22Rv1 (cell line): ENCODE measurements around the gene S100B.

Source experiments
- H3K27ac ChIP-seq: fragments of 450-650 bp; 2 replicates; pipeline ENCODE4 v1.5.1; 2017
- ZFX ChIP-seq: fragments of 450-650 bp; IDR thresholded peaks from 2 replicates; pipeline ENCODE4 v1.6.1; 2017; ENCODE audit warnings: antibody characterized with exemption, borderline replicate concordance
- TF ChIP-seq, protein P1 (sequence below): fragments of 450-650 bp; IDR thresholded peaks from 2 replicates; pipeline ENCODE4 v1.5.1; 2017; ENCODE audit warnings: mild to moderate bottlenecking

The S100B gene

DNA sequence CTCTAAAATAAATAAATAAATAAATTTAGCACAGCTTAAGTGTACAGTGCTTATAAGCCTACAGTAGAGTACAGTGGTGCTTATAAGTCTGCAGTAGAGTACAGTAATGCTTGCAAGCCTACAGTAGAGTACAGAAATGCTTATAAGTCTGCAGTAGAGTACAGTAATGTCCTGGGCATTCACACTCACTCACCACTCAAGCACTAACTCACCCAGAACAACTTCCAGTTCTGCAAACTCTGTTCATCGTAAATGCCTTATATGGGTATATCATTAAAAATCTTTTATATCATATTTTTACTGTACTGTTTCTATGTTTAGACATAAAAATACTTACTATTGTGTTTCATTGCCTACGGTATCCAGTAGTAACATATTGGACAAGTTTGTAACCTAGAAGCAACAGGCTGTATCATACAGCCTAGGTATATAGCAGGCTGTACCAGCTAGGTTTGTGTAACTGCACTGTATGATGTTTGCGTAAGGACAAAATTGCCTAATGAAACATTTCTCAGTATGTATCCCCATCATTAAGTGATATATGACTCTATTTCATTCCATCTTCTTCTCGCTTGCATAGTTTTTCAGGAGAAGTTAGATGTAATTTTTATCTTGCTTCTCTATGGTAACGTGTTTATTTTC is 14.0 kb upstream of the S100B start:
- TF ChIP-seq, protein P1, sequence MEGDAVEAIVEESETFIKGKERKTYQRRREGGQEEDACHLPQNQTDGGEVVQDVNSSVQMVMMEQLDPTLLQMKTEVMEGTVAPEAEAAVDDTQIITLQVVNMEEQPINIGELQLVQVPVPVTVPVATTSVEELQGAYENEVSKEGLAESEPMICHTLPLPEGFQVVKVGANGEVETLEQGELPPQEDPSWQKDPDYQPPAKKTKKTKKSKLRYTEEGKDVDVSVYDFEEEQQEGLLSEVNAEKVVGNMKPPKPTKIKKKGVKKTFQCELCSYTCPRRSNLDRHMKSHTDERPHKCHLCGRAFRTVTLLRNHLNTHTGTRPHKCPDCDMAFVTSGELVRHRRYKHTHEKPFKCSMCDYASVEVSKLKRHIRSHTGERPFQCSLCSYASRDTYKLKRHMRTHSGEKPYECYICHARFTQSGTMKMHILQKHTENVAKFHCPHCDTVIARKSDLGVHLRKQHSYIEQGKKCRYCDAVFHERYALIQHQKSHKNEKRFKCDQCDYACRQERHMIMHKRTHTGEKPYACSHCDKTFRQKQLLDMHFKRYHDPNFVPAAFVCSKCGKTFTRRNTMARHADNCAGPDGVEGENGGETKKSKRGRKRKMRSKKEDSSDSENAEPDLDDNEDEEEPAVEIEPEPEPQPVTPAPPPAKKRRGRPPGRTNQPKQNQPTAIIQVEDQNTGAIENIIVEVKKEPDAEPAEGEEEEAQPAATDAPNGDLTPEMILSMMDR = no peak
- TF ChIP-seq ZFX = no peak
- no peak overlapping the region for H3K27ac ChIP-seq

GRCh38 chr21:46617267-46618051 is 12.6 kb upstream of the S100B start:
- H3K27ac ChIP-seq = no peak overlapping the region
- TF ChIP-seq, protein P1 = no peak
- TF ChIP-seq ZFX = no peak

GRCh38 chr21:46616656-46617055 is 11.8 kb upstream of the S100B start:
- TF ChIP-seq ZFX = no peak
- TF ChIP-seq, protein P1 = no peak

DNA sequence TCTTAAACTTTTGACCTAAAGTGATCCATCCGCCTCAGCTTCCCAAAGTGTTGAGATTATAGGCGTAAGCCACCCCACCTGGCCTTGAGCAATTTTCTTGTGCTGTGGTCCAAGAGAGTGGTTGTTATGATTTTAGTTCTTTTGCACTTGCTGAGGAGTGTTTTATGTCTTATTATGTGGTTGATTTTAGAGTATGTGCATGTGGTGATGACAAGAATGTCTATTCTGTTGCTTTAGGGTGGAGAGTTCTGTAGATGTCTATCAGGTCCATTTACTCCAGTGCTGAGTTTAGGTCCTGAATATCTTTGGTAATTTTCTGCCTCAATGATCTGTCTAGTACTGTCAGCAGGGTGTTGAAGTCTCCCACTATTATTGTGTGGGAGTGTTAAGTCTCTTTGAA is 11.2 kb upstream of the S100B start:
- TF ChIP-seq, protein P1 = no peak
- TF ChIP-seq ZFX = no peak

More at GRCh38 chr21:46616656-46617055, 11.8 kb upstream of the S100B start:
- H3K27ac ChIP-seq = no peak overlapping the region

DNA sequence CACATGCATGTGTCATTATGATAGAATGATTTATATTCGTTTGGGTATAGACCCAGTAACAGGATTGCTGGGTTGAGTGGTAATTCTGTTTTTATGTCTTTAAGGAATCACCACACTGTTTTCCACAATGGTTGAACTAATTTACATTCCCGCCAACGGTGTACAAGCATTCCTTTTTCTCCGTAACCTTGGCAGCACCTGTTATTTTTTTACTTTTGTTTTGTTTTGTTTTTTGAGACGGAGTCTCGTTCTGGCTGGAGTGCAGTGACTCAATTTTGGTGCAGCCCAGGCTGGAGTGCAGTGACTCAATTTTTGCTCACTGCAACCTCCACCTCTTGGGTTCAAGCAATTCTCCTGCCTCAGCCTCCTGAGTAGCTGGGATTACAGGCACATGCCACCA is 8.5 kb upstream of the S100B start:
- TF ChIP-seq, protein P1 = no peak
- TF ChIP-seq ZFX = no peak
- no peak overlapping the region for H3K27ac ChIP-seq

More for the DNA sequence above, 11.2 kb upstream of the S100B start:
- no peak overlapping the region for H3K27ac ChIP-seq

DNA sequence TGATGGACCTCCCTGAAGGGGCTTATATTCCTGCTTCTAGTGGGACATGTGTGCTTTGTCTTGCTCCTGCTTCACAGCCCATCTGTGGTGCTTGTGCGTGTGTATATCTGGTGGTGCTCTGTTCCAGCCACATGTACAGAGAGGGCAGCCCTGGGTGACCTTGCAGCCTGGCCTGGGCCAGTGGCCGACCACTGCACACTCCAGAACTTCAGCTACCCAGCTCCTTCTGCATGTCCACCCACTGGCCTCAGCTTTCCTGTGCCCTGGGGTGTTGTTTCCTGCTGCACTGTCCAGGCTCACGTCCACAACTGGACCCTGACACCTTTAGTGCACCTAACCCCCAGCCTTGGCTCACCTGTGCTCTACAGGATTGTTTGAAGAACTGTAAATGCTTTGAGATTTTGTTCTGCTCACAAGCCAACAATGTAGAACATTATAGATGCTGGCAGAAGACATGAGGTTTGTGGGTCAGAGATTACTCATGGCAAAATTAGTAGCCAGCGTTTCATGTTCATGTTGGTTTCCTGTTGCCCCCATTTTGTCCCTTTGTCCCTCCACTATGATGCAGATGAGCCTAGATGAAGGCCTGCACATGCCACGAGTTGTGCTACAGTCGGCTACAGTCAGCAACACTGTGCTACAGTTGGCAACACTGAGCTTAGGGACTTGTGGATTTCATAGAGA is 5.3 kb upstream of the S100B start:
- H3K27ac ChIP-seq = no peak overlapping the region

More for the DNA sequence above, 5.3 kb upstream of the S100B start:
- TF ChIP-seq ZFX = no peak
- TF ChIP-seq, protein P1 = no peak
